K562 (cell line): ENCODE results near the gene EMD. TPM values are rescaled to one million over a fixed set of nuclear protein-coding genes. Genes with fewer than 3 reads are reported as not detected.

Experiments
- ATAC-seq: fragments of 200-7000 bp; cut with Tn5 transposase; 3 replicates; pipeline ENCODE4 v1.9.1; 2020; ENCODE audit warnings: moderate library complexity
- BruUV-seq: library from RNA; stranded (reverse); fragments of 400-500 nt; replicated peaks from 2 replicates; lab custom pipeline; 2021; lab: Mats Ljungman, UMichigan
- CTCF ChIA-PET: fragments of 300-600 bp; formaldehyde crosslinking; extraction: SDS; loops from one replicate; lab custom pipeline; 2021; ENCODE audit warnings: low intra/inter-chr PET ratio; lab: Yijun Ruan, JAX
- POLR2A ChIA-PET: fragments of 300-600, 350-650 bp; sonication (Branson Sonifier 250); formaldehyde crosslinking; extraction: SDS; loops from one replicate; lab custom pipeline; 2021; ENCODE audit warnings: antibody characterized with exemption, inconsistent platforms; lab: Yijun Ruan, JAX
- DNase-seq, 4 experiments: peaks; one replicate each; pipeline versions ENCODE4 v3.0.0 to v3.0.0-alpha.2; 2011 to 2018; ENCODE audit warnings: low spot score in 3 of 4, mixed read lengths in 3 of 4; ENCODE audit errors: extremely low read depth in 1 of 4
- FAIRE-seq: peaks from 2 replicates; lab custom pipeline; 2011; peaks lifted over from hg19 to GRCh38; lab: Jason Lieb, UNC
- H2AFZ ChIP-seq: 2 replicates; pipeline ENCODE4 v1.6.0; 2011; ENCODE audit warnings: low read depth, low read length, control low read depth, inconsistent platforms
- H3K27ac ChIP-seq: fragments of 200-600 bp; 3 replicates; pipeline ENCODE4 v1.8.0; 2011; ENCODE audit warnings: low read depth, mild to moderate bottlenecking, control low read depth, inconsistent platforms, low read length, moderate library complexity, mixed read lengths; ENCODE audit errors: extremely low read depth
- H3K27me3 ChIP-seq, 2 experiments: fragments of 300-600 bp in 1 of 2; 2 replicates in 1 of 2; 3 replicates in 1 of 2; pipeline versions ENCODE4 v1.6.0 to v1.8.0; 2011; ENCODE audit warnings: inconsistent platforms in 2 of 2, low read length in 2 of 2, mild to moderate bottlenecking in 1 of 2, mixed read lengths in 1 of 2, moderate library complexity in 1 of 2; ENCODE audit not compliant: control insufficient read depth in 2 of 2, insufficient read depth in 2 of 2
- H3K36me3 ChIP-seq: fragments of 300-600 bp; 3 replicates; pipeline ENCODE4 v1.8.0; 2011; ENCODE audit warnings: mild to moderate bottlenecking, low read length, inconsistent platforms; ENCODE audit not compliant: control insufficient read depth, insufficient read depth
- H3K4me1 ChIP-seq, 2 experiments: fragments of 200-600 bp in 1 of 2; replicated peaks in 1 of 2; 2 replicates in 1 of 2; 3 replicates in 1 of 2; pipeline versions ENCODE4 v1.5.1 to v1.8.0; 2011; ENCODE audit warnings: inconsistent platforms in 2 of 2, low read length in 2 of 2, mild to moderate bottlenecking in 1 of 2, mixed read lengths in 1 of 2, moderate library complexity in 1 of 2; ENCODE audit not compliant: control insufficient read depth in 2 of 2, insufficient read depth in 2 of 2
- H3K4me2 ChIP-seq: 2 replicates; pipeline ENCODE4 v1.6.1; 2011; ENCODE audit warnings: low read length, control low read depth, inconsistent platforms, mixed read lengths; ENCODE audit not compliant: insufficient read depth
- H3K4me3 ChIP-seq: fragments of 200-600 bp; sonication (generic), shearing (Covaris generic); 2 replicates; pipeline ENCODE4 v1.5.1; 2016; ENCODE audit warnings: control low read depth, inconsistent platforms
- H3K79me2 ChIP-seq: fragments of 200-600 bp; 3 replicates; pipeline ENCODE4 v1.8.0; 2011; ENCODE audit warnings: low read length, inconsistent platforms; ENCODE audit not compliant: control insufficient read depth, insufficient read depth
- H3K9ac ChIP-seq, 2 experiments: 2 replicates each; pipeline versions ENCODE4 v1.6.0 to v1.6.1; 2011; ENCODE audit warnings: low read depth in 2 of 2, low read length in 2 of 2, control low read depth in 1 of 2, inconsistent platforms in 1 of 2, mild to moderate bottlenecking in 1 of 2, mixed read lengths in 1 of 2; ENCODE audit not compliant: insufficient read depth in 1 of 2
- H3K9me1 ChIP-seq: one replicate; pipeline ENCODE4 v1.6.0; 2011; ENCODE audit warnings: inconsistent platforms, mild to moderate bottlenecking, low read length, moderate library complexity; ENCODE audit not compliant: control insufficient read depth, insufficient read depth
- H3K9me3 ChIP-seq: replicated peaks from 2 replicates; pipeline ENCODE4 v1.5.1; 2011; ENCODE audit warnings: low read depth, low read length, inconsistent platforms; ENCODE audit not compliant: control insufficient read depth, insufficient read depth
- H4K20me1 ChIP-seq: replicated peaks from 2 replicates; pipeline ENCODE4 v1.6.1; 2011; ENCODE audit warnings: low read length, inconsistent platforms, mixed read lengths; ENCODE audit not compliant: control insufficient read depth, insufficient read depth
- ARNT ChIP-seq, 2 experiments: fragments of 450-650 bp; IDR thresholded peaks; 2 replicates each; pipeline ENCODE4 v1.6.1; 2016; ENCODE audit warnings: mild to moderate bottlenecking in 1 of 2
- CBFA2T3 ChIP-seq: fragments of 450-650 bp; IDR thresholded peaks from 2 replicates; pipeline ENCODE4 v1.6.1; 2017
- NFE2 ChIP-seq: IDR thresholded peaks from 2 replicates; pipeline ENCODE4 v1.6.1; 2014; ENCODE audit warnings: antibody characterized with exemption, low read depth
- POLR2B ChIP-seq: fragments of 450-650 bp; IDR thresholded peaks from 2 replicates; pipeline ENCODE4 v1.6.1; 2018; ENCODE audit warnings: low read depth; ENCODE audit not compliant: partially characterized antibody
- SIN3B ChIP-seq: fragments of 450-650 bp; IDR thresholded peaks from 2 replicates; pipeline ENCODE4 v1.6.1; 2017; ENCODE audit warnings: low read depth, mild to moderate bottlenecking, moderate library complexity
- ZNF354B ChIP-seq: fragments of 250-450 bp; sonication (Bioruptor Pico); IDR thresholded peaks from 2 replicates; pipeline ENCODE4 v1.4.0; 2020
- WGBS: fragments of 100-300 bp; shearing (Covaris generic); methylation state at CpG from one replicate; pipeline ENCODE4 v1.1.6; 2016; ENCODE audit warnings: low coverage, mixed read lengths; ENCODE audit not compliant: insufficient coverage; ENCODE audit errors: missing lambda C conversion rate; 5-methylcytosine and 5-hydroxymethylcytosine counted together
- in situ Hi-C: fragments of 300-500 bp; cut with MboI; formaldehyde crosslinking; loops from 4 replicates; pipeline ENCODE4 v1.15.0; 2018; ENCODE audit warnings: inconsistent platforms, mixed read lengths
- intact Hi-C: fragments of 100-400 bp; cut with micrococcal nuclease; formaldehyde crosslinking; loops from 2 replicates; pipeline ENCODE4 v1.14.2; 2022
- polyA plus RNA-seq, 8 experiments: library from polyadenylated mRNA; depleted of rRNA in 4 of 8; stranded (reverse) in 5 of 8; unstranded in 3 of 8; fragments of >200 nt; fragmentation: Nextera tagmentation in 2 of 8; fragmentation: Illumina TruSeq in 1 of 8; extraction: Ambion mirVana in 2 of 8; extraction: Trizol in 1 of 8; gene quantifications; 2 replicates each; pipeline versions ENCODE4 v1.2.1 to v1.2.3, GENCODE V29; 2011 to 2014; ENCODE audit warnings: inconsistent platforms in 1 of 8, missing spikeins in 1 of 8
- total RNA-seq, 7 experiments: library from RNA; depleted of rRNA in 6 of 7; stranded (reverse); fragments of >200 nt in 6 of 7; fragmentation: Illumina TruSeq in 2 of 7; extraction: Trizol in 2 of 7; gene quantifications; 2 replicates each; pipeline versions ENCODE4 v1.2.1 to v1.2.3, GENCODE V29; 2011 to 2021; ENCODE audit warnings: low replicate concordance in 1 of 7
- TF ChIP-seq, protein P1 (sequence below): fragments of 200-600 bp; sonication (generic); IDR thresholded peaks from one replicate; pipeline ENCODE4 v1.6.1; 2012; ENCODE audit warnings: mild to moderate bottlenecking, low read depth, low read length, inconsistent platforms

EMD gene
- total and polyA plus RNA-seq, 9 of the 15 experiments (the other 6 are each of a cell fraction or from before 2014, with no cell fraction given), result 2.3 to 206 (median 61.9) TPM

DNA sequence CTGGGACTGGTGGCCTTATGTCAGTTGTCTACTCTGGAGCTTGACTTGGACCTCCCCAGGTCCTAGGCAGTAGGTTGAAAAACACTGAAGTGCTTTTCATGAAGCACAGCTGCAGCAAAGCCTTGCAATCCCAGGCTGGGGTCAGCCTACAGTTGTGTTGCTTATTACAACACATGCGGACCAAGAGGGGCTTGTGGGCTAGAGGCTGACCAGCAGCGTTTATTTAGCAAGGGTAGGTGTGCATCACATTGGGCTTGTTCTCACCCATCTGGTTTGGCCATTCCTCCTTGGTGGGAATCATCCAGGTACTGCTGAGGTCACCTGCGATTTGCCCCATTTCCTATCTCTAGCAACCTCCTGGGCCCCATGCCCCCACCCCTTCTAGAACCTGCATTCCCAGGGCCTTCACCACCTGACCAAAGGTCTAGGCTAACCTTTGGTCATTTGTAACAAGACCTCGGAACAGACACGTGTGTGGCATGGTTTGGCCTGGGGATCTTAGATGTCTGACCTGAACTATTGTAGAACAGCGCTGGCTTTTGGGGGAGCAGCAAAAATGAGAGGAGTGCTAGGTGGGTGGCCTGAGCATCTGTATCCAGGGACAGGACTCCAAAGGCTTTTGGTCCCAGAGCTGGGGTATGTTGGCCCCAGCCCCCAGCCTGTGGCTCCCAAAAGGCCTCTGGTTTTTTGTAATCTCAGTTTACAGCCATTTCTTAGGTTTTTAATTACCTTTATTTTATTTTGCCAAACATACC lies 22.1 kb downstream of the EMD start (continued):
- TF ChIP-seq POLR2B, result peak; percentile 94
- no peak for TF ChIP-seq ZNF354B (CRISPR knock-in tag)
- no peak for TF ChIP-seq NFE2
- TF ChIP-seq, all 486 proteins: peak for 89

DNA sequence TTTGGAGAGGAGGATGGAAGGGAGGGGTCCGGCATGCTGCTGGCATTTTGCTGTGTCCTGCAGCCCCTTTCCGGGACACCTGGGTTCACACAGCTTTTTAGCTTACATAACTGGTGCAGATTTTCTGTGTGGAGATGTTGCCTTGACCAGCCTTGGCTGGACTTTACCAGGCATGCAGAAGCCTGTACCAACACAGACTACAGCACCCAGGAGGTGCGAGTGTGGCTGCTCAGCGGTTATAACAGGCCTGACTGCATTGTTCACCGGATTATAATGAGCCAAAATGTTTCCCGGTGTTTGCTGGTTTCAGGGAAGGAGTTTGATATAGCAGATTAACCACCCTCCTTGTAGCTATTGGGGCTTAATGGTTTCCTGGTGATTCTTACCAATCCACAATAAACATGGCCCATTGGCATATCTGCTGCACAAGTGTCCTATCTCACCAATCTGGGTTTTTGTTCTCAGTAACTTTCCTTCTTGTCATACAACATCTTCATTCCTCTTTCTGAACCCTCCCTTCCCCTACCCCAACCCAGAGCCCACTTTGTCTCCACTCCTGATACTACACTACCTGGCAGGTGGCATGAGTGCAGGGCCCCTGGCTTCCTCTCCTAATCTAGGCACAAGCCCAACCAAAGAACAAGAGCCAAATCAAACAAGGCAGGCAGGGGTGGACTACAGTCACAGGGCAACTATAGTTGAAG lies 23.0 kb downstream of the EMD start:
- H3K9me1 ChIP-seq, result no peaks in the 10 kb centered on the region
- H3K27me3 ChIP-seq, result no peaks in the 10 kb centered on the region
- DNase-seq (no peak), FAIRE-seq (peak; percentile 56), ATAC-seq (peak; percentile 3; the same call in 1 of the 3 replicates)
- ChIA-PET CTCF (no interaction called here), POLR2A (interaction anchor here (0.5 to 6.0 kb wide), 14 partner anchors 8 to 453 kb away, joined by 3 to 85 read pairs (median 4); partner anchors contain the start of genes ATP6AP1, DNASE1L1, EMD and LAGE3)
- peaks cover 5 to 19% of the 10 kb centered on the region in 2 experiments; a peak in 3 of 5 replicates for H3K4me1 ChIP-seq
- WGBS, result 37% methylated on average over 6 of the region's 6 CpGs
- H3K4me2 ChIP-seq, result no peak overlapping the region
- peaks cover 39% of the 10 kb centered on the region for H3K79me2 ChIP-seq
- H3K9ac ChIP-seq, result no peak overlapping the region; a peak in 1 of 4 replicates
- H3K27ac ChIP-seq, result peak overlapping the region; percentile 36; the same call in 1 of the 3 replicates
- H3K36me3 ChIP-seq, result peaks cover 35% of the 10 kb centered on the region
- TF ChIP-seq, protein P1, sequence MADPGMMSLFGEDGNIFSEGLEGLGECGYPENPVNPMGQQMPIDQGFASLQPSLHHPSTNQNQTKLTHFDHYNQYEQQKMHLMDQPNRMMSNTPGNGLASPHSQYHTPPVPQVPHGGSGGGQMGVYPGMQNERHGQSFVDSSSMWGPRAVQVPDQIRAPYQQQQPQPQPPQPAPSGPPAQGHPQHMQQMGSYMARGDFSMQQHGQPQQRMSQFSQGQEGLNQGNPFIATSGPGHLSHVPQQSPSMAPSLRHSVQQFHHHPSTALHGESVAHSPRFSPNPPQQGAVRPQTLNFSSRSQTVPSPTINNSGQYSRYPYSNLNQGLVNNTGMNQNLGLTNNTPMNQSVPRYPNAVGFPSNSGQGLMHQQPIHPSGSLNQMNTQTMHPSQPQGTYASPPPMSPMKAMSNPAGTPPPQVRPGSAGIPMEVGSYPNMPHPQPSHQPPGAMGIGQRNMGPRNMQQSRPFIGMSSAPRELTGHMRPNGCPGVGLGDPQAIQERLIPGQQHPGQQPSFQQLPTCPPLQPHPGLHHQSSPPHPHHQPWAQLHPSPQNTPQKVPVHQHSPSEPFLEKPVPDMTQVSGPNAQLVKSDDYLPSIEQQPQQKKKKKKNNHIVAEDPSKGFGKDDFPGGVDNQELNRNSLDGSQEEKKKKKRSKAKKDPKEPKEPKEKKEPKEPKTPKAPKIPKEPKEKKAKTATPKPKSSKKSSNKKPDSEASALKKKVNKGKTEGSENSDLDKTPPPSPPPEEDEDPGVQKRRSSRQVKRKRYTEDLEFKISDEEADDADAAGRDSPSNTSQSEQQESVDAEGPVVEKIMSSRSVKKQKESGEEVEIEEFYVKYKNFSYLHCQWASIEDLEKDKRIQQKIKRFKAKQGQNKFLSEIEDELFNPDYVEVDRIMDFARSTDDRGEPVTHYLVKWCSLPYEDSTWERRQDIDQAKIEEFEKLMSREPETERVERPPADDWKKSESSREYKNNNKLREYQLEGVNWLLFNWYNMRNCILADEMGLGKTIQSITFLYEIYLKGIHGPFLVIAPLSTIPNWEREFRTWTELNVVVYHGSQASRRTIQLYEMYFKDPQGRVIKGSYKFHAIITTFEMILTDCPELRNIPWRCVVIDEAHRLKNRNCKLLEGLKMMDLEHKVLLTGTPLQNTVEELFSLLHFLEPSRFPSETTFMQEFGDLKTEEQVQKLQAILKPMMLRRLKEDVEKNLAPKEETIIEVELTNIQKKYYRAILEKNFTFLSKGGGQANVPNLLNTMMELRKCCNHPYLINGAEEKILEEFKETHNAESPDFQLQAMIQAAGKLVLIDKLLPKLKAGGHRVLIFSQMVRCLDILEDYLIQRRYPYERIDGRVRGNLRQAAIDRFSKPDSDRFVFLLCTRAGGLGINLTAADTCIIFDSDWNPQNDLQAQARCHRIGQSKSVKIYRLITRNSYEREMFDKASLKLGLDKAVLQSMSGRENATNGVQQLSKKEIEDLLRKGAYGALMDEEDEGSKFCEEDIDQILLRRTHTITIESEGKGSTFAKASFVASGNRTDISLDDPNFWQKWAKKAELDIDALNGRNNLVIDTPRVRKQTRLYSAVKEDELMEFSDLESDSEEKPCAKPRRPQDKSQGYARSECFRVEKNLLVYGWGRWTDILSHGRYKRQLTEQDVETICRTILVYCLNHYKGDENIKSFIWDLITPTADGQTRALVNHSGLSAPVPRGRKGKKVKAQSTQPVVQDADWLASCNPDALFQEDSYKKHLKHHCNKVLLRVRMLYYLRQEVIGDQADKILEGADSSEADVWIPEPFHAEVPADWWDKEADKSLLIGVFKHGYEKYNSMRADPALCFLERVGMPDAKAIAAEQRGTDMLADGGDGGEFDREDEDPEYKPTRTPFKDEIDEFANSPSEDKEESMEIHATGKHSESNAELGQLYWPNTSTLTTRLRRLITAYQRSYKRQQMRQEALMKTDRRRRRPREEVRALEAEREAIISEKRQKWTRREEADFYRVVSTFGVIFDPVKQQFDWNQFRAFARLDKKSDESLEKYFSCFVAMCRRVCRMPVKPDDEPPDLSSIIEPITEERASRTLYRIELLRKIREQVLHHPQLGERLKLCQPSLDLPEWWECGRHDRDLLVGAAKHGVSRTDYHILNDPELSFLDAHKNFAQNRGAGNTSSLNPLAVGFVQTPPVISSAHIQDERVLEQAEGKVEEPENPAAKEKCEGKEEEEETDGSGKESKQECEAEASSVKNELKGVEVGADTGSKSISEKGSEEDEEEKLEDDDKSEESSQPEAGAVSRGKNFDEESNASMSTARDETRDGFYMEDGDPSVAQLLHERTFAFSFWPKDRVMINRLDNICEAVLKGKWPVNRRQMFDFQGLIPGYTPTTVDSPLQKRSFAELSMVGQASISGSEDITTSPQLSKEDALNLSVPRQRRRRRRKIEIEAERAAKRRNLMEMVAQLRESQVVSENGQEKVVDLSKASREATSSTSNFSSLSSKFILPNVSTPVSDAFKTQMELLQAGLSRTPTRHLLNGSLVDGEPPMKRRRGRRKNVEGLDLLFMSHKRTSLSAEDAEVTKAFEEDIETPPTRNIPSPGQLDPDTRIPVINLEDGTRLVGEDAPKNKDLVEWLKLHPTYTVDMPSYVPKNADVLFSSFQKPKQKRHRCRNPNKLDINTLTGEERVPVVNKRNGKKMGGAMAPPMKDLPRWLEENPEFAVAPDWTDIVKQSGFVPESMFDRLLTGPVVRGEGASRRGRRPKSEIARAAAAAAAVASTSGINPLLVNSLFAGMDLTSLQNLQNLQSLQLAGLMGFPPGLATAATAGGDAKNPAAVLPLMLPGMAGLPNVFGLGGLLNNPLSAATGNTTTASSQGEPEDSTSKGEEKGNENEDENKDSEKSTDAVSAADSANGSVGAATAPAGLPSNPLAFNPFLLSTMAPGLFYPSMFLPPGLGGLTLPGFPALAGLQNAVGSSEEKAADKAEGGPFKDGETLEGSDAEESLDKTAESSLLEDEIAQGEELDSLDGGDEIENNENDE, result peak; percentile 73
- TF ChIP-seq SIN3B (no peak), CBFA2T3 (no peak), ARNT (IDR thresholded peaks at IDR 0.05) (no peak)
- intact Hi-C loops, result no loop called here
- no peak overlapping the region for H2AFZ ChIP-seq
- no peak overlapping the region for H3K4me3 ChIP-seq
- H4K20me1 ChIP-seq, result peaks cover 13% of the 10 kb centered on the region
- H3K9me3 ChIP-seq, result no peaks in the 10 kb centered on the region; the same call in 1 of the 2 replicates
- BruUV-seq, result no TSS peak
- in situ Hi-C loops, result loop anchor here (10.0 kb wide), 1 partner anchor 133 kb away; no protein-coding TSS in a partner anchor
